ENCODE measurements around the gene PRR22.
A peak's percentile ranks its signal among the peaks of the same experiment; 100 is the strongest.
"Not testable (repeated sequence)": the region's sequence is repeated elsewhere in the genome, so short reads cannot be mapped to it uniquely, and the experiment has no call there.

The PRR22 gene

GRCh38 chr19:5790559-5791520, 6.3 kb upstream of the PRR22 start, which contains the start of gene DUS3L:
Gene DUS3L (minus strand): TSS chr19:5791163. CDS start chr19:5791141, 22 bp downstream.
- DNase-seq: peak; percentile 98

- DNase-seq: no peak
Measured at GRCh38 chr19:5789886-5790558, 5.5 kb upstream of the PRR22 start.

- no peak for DNase-seq
Measured at GRCh38 chr19:5789351-5789761, 4.8 kb upstream of the PRR22 start.

- DNase-seq: no peak
Measured at GRCh38 chr19:5788422-5788821, 3.9 kb upstream of the PRR22 start.

GRCh38 chr19:5787409-5788182, 3.0 kb upstream of the PRR22 start:
- no peak for DNase-seq

GRCh38 chr19:5786593-5787408, 2.3 kb upstream of the PRR22 start:
- DNase-seq: no peak

GRCh38 chr19:5785423-5785822, 877 bp upstream of the PRR22 start:
- no peak for DNase-seq

GRCh38 chr19:5782945-5783919, 1.3 kb downstream of the PRR22 start:
- no peak for DNase-seq

- no peak for DNase-seq
Measured at GRCh38 chr19:5782322-5782721, 2.2 kb downstream of the PRR22 start.

- not testable (repeated sequence) for DNase-seq
Measured at GRCh38 chr19:5780916-5781315, 3.6 kb downstream of the PRR22 start.

- DNase-seq: no peak
Measured at GRCh38 chr19:5778402-5778801, 6.1 kb downstream of the PRR22 start.

- no peak for DNase-seq
Measured at GRCh38 chr19:5775668-5776309, 8.8 kb downstream of the PRR22 start.

GRCh38 chr19:5774921-5775320, 9.6 kb downstream of the PRR22 start:
- DNase-seq: no peak

- no peak for DNase-seq
Measured at GRCh38 chr19:5773276-5773675, 11.3 kb downstream of the PRR22 start.

- no peak for DNase-seq
Measured at GRCh38 chr19:5772416-5772815, 12.1 kb downstream of the PRR22 start.

GRCh38 chr19:5767949-5768348, 16.6 kb downstream of the PRR22 start:
- no peak for DNase-seq

GRCh38 chr19:5765220-5765619, 19.3 kb downstream of the PRR22 start:
- no peak for DNase-seq

- no peak for DNase-seq
Measured at GRCh38 chr19:5762608-5763217, 21.8 kb downstream of the PRR22 start.

- no peak for DNase-seq
Measured at GRCh38 chr19:5753743-5754142, 30.8 kb downstream of the PRR22 start.

- no peak for DNase-seq
Measured at GRCh38 chr19:5751709-5752108, 32.8 kb downstream of the PRR22 start.
